NT2/D1 (cell line): Measurements from ENCODE around the gene TSPAN14.

ENCODE experiments used
- DNase-seq: peaks from one replicate; pipeline ENCODE4 v3.0.0-alpha.2; 2011; ENCODE audit warnings: low read depth, low spot score
- H3K27me3 ChIP-seq: 2 replicates; pipeline ENCODE4 v1.6.0; 2011; ENCODE audit warnings: mild to moderate bottlenecking; ENCODE audit not compliant: insufficient read length, insufficient read depth
- H3K36me3 ChIP-seq: 2 replicates; pipeline ENCODE4 v1.6.1; 2011; ENCODE audit warnings: mild to moderate bottlenecking, low read length, mixed read lengths; ENCODE audit not compliant: insufficient read depth, insufficient read length
- H3K4me1 ChIP-seq: 2 replicates; pipeline ENCODE4 v1.5.1; 2011; ENCODE audit not compliant: insufficient read depth, insufficient read length
- H3K4me3 ChIP-seq: 2 replicates; pipeline ENCODE4 v1.5.1; 2011; ENCODE audit warnings: low read depth; ENCODE audit not compliant: insufficient read length
- H3K9ac ChIP-seq: 2 replicates; pipeline ENCODE4 v1.6.0; 2011; ENCODE audit warnings: low read depth; ENCODE audit not compliant: insufficient read length
- H3K9me3 ChIP-seq: 2 replicates; pipeline ENCODE4 v1.5.1; 2011; ENCODE audit warnings: mild to moderate bottlenecking, low read length; ENCODE audit not compliant: insufficient read depth
- SUZ12 ChIP-seq: IDR thresholded peaks from 2 replicates; pipeline ENCODE4 v1.6.1; 2011; ENCODE audit not compliant: insufficient read length, insufficient read depth; ENCODE audit errors: extremely low read depth
- YY1 ChIP-seq: IDR thresholded peaks from 2 replicates; pipeline ENCODE4 v1.6.1; 2011; ENCODE audit not compliant: insufficient read length, insufficient read depth
- ZNF274 ChIP-seq: IDR thresholded peaks from 2 replicates; pipeline ENCODE4 v1.6.1; 2011; ENCODE audit warnings: mild to moderate bottlenecking, low read depth, low read length

Gene TSPAN14

DNA sequence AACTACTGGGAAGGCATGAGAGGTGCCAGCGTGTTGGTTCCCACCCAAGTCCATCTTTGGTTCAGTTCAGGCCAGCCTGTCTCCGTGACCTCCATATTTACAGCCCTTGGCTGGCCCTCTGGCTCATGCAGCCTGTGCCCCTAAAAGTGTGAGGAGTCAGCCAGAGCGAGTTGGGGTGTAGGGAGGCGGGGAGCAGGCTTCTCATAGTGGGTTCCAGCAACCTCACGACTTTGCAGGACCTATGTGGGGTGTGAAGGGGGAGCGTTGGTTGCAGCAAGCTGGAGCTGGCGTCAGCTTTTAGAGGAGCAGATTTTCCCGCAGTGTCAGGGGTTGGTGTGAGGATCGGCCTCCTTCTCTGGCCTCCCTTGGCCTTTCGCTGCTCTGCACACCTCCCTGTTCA lies 9.8 kb downstream of the TSPAN14 start:
- TF ChIP-seq ZNF274 (no peak), YY1 (no peak), SUZ12 (no peak)
- Histone ChIP-seq H3K4me1 (peaks cover 15% of the 10 kb centered on the region), H3K27me3 (peaks cover 3% of the 10 kb centered on the region), H3K9me3 (no peaks in the 10 kb centered on the region), H3K4me3 (no peak overlapping the region), H3K36me3 (peaks cover 4% of the 10 kb centered on the region), H3K9ac (peak overlapping the region; percentile 45)
- no peak for DNase-seq

DNA sequence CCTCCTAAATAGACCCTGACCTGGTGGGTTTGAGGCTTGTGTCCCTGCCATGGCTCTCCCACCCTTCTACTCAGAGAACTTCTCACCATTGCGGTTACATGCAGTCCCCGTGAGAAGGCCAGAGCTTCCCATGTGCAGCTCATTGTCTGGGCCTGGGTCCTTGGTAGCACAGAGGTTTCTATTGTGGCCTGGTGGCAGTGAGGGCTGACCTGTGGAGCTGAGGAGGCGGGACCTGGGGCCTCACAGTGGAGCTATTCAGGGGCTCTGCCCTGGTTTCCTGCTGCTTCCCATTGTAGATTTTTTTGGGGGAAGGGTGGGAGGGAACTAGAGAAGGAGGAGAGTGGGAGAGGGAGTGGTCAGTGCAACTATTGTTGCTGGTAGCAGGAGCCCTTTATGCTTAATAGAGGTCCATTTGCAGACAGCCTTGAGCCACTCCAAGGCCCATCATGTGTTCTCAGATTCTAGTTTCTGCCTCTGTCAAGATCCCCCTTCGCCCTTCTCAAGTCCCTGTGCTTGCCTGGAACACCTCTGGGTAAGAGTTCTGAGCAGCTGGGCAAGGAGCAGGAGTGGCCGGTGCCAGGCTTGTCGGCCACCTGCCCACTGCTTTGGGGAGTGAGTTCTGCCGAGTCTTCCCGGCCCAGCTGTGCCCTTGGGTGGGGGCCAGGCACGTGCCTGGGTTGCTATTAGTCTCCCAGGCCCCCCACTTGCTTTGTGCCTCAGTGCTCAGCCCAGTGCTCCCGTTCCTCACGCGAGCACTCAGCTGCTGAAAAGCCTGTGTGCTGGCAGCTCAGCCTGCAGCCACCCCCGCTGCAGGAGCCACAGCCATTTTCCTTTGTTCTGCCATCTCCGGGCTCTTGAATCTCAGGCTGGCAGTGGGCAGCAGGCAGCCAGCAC lies 10.7 kb downstream of the TSPAN14 start:
- peaks cover 9% of the 10 kb centered on the region for H3K36me3 ChIP-seq
- TF ChIP-seq ZNF274 = no peak
- no peak for TF ChIP-seq YY1
- peak overlapping the region; percentile 57 for H3K9ac ChIP-seq
- peaks cover 15% of the 10 kb centered on the region for H3K4me1 ChIP-seq
- peaks cover 12% of the 10 kb centered on the region for H3K27me3 ChIP-seq
- H3K4me3 ChIP-seq = no peak overlapping the region
- no peaks in the 10 kb centered on the region for H3K9me3 ChIP-seq
- DNase-seq = peak; percentile 82

DNA sequence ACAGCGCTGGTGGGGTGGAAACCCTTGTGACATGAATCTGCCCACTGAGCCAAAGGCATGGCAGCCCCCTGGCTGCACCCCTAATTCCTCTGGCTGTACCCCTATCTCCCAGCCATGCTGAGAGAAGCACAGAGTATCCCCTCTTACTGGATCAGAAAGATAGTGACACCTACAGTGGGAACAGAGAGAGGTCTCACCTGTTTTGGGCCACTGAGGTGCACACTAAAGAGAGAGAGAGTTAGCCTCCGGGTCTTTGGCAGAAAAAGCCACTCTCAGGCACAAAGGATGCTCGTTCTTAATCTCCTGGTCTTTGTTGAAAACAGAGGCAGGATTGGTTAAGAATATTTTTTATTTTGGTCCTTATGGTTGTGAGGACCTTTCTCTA lies 11.3 kb downstream of the TSPAN14 start:
- H3K9me3 ChIP-seq = no peaks in the 10 kb centered on the region
- H3K4me1 ChIP-seq = peaks cover 15% of the 10 kb centered on the region
- no peak for DNase-seq
- TF ChIP-seq YY1 (no peak), ZNF274 (no peak), SUZ12 (no peak)
- H3K36me3 ChIP-seq = peaks cover 10% of the 10 kb centered on the region
- H3K27me3 ChIP-seq = peaks cover 14% of the 10 kb centered on the region
- no peak overlapping the region for H3K4me3 ChIP-seq
- H3K9ac ChIP-seq = peak overlapping the region; percentile 57

DNA sequence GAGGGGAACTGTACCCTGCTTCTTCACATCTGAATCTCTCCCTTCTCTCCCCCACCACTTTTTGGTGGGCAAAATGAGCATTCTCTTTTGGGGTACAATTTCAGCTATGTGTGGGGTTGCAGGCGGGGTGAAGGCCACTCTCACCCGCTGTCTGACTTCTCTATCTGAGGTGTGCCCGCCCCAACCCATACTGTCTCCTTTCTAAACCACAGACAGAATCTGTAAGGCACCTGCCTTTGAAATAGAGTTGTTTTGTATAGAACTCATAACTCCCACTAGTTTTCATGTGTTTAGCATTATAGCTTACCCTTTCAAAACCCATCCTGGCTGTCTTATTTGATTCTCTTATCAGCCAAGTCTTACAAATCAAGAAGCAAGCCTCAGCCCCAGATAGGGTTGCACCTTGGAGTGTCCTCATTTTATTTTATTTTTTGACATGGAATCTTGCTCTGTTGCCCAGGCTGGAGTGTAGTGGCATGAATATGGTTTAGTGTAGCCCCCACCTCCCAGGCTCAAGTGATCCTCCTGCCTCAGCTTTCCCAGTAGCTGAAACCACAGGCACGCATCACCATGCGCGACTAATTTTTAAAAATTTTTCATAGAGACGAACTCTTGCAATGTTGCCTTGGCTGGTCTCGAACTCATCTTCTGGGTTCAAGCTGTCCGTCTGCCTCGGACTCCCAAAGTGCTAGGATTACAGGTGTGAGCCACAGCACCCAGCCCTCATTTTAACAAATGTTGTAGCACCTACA lies 11.9 kb downstream of the TSPAN14 start:
- Histone ChIP-seq H3K27me3 (peaks cover 19% of the 10 kb centered on the region), H3K36me3 (peaks cover 16% of the 10 kb centered on the region), H3K9me3 (no peaks in the 10 kb centered on the region), H3K4me3 (no peak overlapping the region), H3K4me1 (peaks cover 15% of the 10 kb centered on the region), H3K9ac (no peak overlapping the region)
- DNase-seq = no peak
- TF ChIP-seq ZNF274 = no peak
- TF ChIP-seq YY1 = no peak
- TF ChIP-seq SUZ12 = no peak

DNA sequence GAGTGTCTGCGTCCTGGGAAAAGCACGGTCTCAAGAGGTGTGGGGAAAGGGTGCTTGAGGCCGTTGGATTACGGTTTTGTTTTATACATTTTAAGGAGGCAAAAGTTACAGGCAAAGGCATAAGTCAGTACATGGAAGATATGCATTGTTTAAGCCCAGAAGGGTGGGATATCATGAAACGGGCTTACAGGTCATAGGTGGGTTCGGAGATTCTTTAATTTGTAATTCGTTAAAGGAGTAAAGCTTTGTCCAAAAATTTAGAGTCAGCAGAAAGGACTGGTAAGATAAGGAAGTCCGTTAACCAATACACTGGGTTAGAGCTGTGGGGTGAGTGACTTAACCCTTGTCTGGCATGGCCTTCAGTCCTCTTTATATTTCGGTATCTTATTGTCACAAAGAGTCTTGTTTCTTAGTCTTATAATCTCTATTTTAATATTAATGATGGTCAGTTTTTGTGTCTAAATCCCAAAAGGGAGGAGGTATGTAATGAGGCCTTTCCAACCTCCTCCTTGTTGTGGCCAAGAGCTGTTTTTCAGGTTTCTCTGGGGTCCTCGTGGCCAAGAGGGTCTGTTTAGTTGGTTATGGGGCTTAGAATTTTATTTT lies 12.7 kb downstream of the TSPAN14 start:
- no peak overlapping the region for H3K9ac ChIP-seq

DNA sequence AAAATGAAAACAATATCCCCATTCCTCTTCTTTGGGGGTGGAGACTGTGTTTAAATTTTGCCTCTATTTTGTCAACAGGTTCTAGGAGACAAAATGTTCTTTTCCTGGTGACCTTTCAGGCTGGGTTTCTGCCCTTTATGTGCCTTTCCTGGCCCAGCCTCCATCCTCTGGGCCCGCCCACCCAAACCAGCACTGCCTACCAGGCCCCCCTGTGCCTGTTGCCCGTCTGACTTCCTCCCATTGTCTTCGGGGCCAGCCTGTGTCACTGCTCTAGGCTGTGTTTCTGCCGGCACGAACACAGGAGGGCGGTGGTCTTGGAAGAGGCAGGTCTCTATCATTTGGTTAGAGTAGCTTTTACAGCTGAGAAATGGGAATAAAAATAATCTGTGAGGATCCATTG lies 13.9 kb downstream of the TSPAN14 start:
- Histone ChIP-seq H3K9me3 (no peaks in the 10 kb centered on the region), H3K27me3 (peaks cover 20% of the 10 kb centered on the region), H3K4me3 (no peak overlapping the region), H3K36me3 (peaks cover 24% of the 10 kb centered on the region), H3K4me1 (peaks cover 15% of the 10 kb centered on the region), H3K9ac (no peak overlapping the region)
- no peak for DNase-seq
- TF ChIP-seq YY1 (no peak), ZNF274 (no peak), SUZ12 (no peak)

More for the DNA sequence above, 12.7 kb downstream of the TSPAN14 start:
- H3K9me3 ChIP-seq = no peaks in the 10 kb centered on the region
- no peak overlapping the region for H3K4me3 ChIP-seq
- peaks cover 20% of the 10 kb centered on the region for H3K27me3 ChIP-seq
- TF ChIP-seq ZNF274 = no peak
- TF ChIP-seq YY1 = no peak
- no peak for TF ChIP-seq SUZ12
- H3K4me1 ChIP-seq = peaks cover 15% of the 10 kb centered on the region
- DNase-seq = no peak
- H3K36me3 ChIP-seq = peaks cover 21% of the 10 kb centered on the region

DNA sequence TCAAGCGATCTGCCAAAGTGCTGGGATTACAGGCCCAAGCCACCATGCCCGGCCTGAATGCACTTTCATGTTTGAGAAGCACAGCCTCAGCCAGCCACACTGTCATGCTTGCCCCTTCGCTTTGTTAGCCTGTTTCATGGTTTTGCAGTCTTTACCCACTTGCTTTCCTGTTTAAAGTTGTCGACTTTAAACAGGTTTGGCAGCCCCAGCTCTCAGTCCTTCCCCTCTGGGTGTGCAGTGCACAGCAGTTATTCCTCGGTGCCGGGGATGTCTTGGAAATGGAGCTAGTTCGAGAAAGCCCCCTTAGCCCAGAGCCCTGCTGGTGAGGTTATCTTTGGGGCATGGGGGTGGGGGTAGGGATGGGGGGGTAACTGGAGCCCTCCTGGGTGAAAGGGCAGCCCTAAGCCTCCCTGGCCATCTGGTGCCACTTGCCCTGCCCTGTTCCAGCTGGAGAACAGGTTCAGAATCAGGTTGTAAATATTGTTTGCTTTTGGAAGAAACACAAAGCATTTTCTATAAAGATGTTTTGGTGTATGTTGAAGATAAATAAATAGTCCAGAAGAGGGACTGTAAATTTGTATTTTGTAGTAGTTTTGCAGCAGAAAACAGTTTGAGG lies 14.8 kb downstream of the TSPAN14 start:
- peaks cover 20% of the 10 kb centered on the region for H3K27me3 ChIP-seq
- H3K4me1 ChIP-seq = peaks cover 11% of the 10 kb centered on the region
- H3K9me3 ChIP-seq = no peaks in the 10 kb centered on the region
- no peak overlapping the region for H3K9ac ChIP-seq
- H3K4me3 ChIP-seq = no peak overlapping the region
- no peak for TF ChIP-seq ZNF274
- no peak for TF ChIP-seq YY1
- TF ChIP-seq SUZ12 = no peak
- peaks cover 23% of the 10 kb centered on the region for H3K36me3 ChIP-seq
- no peak for DNase-seq
